Measurements from ENCODE around the gene MRPL44. TPM values are rescaled to one million over a fixed set of nuclear protein-coding genes. Genes with fewer than 3 reads are reported as not detected.
A peak's percentile ranks its signal among the peaks of the same experiment; 100 is the strongest.

The MRPL44 gene
- polyA plus RNA-seq, 12 donors: 20.4 to 43.6 (median 27.7) TPM; not detected in 1

DNA sequence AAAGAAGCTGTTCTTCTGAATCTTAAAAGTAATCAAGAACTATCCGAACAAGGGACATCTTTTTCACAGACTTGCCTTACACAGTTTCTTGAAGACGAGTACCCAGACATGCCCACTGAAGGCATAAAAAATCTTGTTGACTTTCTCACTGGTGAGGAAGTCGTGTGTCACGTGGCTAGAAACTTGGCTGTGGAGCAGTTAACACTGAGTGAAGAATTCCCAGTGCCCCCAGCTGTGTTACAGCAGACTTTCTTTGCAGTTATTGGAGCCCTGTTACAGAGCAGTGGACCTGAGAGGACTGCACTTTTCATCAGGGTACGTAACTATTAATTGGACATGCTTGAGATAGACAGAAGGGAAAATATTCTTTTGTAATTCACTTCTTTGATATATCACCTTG is 2.4 kb downstream of the MRPL44 start:
- no peak for DNase-seq

DNA sequence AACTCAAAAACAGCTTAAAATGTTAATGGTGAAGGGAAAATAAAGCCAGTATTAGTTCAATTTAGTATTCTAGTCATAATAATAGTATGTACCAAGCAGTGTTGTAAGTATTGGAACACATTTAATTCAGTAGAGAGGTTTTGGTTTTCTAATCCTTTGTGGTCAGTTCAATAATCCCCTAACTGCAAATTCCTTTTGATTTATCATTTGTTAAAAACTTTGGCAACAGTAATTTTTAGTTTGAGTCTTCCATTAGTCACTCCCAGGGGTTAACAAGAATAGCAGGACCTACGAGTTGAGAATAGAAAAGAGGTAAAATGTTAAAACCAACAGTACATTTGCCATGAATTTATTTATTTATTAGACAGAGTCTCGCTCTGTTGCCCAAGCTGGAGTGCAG is 10.7 kb downstream of the MRPL44 start:
- DNase-seq: no peak

DNA sequence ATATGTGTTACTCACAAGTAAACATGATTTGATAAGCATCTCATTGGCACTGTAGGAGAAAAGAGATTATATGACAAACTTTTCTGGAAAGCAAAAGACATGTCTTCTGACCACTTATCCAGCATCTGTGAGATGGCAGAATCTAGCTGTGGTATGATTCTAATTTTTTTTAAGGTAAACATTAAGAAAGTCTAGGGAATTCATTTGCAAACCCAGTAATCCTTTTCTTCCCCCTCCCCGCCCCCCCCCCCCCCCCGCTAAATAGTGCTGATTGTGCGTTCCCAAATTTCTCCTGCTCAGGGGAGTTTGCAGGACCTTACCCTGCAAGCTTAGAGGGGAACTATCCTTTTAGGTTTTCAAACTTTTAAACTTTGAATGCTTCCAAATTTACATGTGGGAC is 12.1 kb downstream of the MRPL44 start:
- no peak for DNase-seq

DNA sequence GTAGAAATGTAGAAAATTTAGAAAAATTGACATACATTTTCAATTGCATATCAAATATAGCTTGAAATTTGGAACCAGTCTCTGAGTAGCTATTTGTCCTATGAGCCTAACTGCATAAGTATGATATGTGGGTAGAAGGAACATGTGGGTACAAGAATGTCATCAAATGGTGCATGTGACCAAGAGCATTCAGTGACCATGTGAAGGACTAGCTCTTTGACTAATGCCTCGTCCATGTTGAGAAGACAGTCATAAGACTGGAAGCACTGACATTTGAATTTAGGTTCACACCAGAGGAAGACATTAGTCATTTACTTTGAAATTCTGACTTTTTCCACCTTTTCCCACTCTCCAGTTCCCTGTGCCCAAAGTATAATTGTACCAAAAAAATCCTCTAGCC is 12.6 kb downstream of the MRPL44 start:
- no peak for DNase-seq

DNA sequence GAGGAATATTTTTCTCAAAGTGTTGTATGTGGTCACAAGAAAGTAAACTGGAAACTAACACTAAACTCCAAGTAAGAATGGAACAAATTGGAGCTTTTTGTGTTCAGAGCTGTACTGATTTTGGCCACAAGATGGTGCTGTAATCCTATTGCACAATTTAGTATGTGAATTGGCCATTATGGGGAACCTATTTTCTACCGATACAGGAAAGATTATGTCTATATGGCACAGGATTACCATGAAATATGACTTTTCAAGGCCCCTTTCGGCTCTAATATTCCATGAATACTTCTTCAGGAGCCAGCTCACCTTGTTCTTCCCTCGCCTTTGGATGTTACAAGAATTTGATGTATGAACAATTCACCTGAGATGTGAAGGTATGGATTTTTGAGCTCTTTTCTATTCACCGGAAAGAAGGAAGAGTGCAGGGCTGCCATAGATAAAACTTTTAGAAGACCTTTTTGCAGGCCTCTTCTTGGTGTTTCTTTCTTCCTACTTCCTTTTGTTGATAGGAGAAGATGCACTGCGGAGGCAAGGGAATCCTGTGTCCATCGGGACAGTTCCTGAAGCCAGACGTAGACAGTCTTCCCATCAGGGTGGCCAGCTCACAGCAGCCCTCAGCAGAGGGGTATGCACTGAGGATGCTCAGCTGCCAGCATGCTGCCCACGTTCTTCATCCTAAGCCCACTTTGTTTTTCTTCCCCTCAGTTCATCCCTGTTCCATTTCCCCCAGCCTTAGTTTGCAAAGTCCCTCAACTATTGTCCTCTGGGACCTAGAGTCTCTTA is 13.3 kb downstream of the MRPL44 start:
- DNase-seq: peak; percentile 76

DNA sequence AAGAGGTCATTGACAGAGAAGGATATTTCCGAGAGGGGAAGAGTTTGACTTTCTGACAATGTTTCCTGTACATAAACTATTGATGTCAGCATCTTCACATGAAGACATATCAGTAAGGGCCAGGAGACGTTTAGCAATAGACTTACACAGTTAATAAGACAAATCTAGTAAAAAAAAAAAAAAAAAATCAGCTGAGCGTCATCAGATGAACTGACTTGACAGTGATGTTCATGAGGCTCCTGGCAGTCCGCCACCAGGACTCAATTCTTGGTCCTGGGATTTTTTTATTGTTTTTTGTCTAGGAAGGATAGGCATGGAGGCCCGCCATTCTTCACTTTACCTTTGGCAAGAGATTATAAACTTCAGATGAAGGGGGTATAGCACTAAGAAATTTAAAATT is 14.5 kb downstream of the MRPL44 start:
- no peak for DNase-seq

DNA sequence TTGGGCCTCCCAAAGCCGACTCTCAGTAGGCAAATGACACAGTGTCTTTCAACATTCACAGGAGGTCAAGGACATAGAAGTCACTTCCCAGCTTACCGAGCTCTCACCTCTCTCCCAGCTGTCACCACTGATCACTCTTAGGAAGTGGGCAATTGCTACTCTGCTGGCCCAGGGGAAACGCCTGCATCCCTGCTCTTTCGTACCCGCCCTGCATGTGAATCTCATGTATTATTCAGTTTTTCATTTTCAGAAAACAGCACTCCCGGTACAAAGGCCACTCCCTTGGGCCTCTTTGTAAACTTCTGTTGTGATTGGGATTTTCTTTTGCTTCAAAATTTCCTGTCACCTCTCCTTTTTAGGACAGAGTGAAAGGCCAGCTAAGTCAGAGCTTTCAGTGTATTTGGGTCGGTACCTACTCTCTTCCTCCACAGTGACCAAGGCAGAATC is 15.4 kb downstream of the MRPL44 start:
- DNase-seq: no peak

DNA sequence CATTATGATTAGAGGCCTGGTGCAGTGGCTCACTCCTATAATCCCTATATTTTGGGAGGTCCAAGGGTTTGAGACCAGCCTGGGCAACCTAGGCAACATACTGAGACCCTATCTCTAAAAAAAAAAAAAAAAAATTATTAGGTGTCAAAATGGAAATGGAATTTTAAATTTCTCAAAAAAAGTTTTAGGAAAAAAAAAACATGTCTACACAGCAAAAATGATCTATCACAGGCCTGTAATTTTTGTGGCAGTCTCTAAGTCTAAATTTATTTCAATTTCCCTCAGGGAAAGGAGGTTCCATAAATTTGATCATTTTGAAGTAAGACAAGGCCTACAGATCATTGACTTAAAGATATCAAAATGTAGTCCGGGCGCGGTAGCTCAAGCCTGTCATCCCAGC is 16.3 kb downstream of the MRPL44 start:
- no peak for DNase-seq

DNA sequence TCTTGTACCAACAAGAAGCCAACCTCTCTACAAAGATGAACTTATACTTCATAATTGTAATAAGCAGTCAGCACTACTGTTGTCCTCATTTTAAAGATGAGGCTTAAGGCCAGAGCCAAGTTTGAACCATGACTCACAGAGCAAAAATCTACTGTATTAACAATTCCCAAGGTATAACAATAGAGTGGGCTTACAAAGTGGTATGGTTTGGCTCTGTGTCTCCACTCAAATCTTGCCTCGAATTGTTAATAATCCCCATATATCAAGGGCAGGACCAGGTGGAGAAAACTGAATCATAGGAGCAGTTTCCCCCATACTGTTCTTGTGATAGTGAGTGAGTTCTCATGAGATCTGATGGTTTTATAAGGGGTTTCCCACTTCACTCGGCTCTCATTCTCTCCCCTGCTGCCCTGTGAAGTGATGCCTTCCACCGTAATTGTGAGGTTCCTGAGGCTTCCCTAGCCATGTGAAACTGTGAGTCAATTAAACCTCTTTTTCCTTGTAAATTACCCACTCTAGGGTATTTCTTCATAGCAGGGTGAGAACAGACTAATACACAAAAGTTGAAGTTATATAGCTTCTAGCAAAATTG is 19.5 kb downstream of the MRPL44 start:
- no peak for DNase-seq

DNA sequence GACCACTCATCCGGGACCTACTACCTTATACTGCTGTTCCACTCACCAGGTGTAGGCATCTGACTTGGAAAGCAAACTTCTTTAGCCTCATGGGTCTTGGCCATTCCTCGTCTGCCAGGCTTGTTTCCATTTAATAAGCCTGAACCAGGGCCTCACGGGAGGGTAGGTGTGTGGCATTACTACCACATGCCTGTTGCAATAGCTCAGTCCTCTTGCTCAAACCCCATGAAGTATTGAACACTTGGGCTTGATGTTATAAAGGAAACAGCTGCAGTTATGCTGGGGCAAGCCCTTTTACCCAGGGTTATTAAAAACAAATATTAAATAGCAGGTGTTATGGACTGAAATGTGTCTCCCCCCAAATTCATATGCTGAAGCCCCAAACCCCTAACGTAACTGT is 21.2 kb downstream of the MRPL44 start:
- no peak for DNase-seq

DNA sequence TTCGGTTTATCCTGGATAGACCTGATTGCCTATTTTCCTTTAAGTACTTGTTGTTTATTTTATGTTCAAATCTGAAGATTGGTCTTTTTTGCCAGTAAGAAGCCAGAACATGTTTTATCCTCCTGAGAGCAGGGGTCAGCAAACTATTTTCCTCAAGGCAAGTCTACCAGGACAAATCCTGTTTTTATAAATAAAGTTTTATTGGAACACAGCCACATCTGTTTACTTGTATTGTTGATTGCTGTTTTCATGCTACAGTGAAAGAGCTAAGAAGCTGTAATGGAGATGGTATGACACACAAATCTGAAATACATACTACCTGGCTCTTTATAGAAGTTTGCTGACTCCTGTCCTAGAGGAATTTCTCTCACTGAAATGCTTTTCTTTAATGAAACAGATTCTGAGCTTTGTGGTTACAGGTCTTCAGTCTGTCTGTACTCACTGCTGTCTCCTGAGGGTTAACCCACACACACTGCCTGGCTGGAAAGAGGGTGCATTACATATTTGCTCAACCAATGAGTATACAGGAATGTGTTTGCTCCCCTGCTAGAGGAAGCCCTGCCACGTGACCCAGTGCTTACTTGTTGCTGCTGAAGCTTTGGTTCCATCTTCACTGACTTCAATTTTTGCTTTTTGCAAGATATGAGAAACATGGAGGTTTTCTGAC is 22.6 kb downstream of the MRPL44 start:
- no peak for DNase-seq

DNA sequence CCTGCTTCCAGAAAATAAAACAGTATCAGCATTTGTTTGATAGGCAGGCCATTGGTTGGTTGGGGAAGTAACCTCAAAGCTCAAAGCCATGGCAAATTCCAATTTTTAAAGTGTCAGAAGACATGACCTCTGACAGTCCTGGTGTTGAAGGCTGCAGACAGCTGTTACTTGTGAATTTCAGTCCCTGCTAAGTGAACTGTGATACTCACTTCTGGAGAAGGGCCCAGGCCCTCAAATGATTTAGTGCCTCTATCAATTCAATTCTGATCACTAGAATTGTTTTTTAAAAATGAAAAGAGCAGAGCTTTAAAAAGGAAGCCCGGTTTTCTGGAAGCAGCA is 23.1 kb downstream of the MRPL44 start:
- no peak for DNase-seq

DNA sequence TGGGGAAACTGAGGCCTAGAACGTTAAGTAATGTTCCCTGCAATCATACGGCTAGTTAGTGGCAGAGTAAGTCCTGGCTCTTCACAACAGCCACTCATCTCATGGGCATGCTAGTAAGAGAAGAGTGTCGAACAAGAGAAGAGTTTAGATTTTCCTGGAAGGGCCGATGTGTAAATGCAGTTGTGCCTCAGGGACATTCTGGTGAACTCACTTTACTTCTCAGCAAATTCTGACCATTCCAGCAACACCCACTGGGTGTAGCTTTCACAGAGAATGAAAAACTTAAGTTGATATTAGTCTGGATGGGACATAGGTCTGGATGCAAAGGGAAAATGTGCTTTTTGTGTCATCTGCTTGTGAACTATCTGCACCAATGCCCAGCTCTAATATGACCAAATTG is 23.5 kb downstream of the MRPL44 start:
- DNase-seq: no peak

DNA sequence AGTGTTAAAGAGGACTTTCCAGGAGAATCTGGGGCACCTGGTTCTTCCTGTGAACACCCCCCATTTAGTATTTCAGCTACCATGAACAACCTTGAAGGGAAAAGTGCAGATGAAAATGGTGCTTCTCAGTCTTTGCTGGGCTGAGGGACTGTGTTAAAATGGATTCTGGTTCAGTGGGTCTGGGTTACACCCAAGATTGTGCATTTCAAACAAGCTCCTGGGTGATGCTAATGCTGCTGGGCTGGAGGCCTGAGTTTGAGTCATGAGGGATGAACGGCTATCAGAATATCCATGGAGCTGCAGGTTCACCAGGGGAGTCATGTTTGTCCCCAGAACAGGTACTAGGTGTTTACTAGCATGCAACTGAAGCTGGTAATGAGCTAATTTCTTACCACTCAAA is 24.0 kb downstream of the MRPL44 start:
- DNase-seq: no peak

DNA sequence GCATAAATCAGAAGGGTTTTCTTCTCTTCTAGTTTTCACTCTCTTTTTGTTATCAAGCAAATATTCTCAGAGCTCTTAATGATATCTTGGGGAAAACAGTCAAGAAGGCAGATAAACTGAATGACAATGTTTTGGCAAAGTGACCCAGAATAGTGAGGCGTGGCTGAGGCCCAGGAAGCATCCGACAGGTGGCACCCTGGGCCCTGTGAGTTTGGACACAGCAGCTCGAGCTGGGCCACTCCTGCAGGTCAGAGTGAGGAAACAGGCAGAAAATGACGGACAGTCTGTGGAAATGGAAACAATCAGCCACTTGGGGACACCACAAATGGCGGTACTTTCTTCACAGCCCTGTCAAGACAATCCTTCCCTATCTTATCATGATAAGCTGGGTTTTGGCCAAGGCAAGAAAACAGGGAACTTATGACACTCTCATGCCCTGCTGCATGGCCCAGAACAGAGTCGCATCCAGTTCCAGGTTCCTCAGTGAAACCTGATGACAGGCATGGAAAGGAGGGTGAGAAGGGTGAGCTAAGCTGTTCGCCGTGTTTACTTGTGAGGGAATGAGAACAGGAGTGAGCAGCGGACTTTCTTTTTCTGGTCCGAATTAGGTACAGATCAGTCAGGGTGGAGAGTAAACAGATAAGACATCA is 32.1 kb downstream of the MRPL44 start:
- no peak for DNase-seq

DNA sequence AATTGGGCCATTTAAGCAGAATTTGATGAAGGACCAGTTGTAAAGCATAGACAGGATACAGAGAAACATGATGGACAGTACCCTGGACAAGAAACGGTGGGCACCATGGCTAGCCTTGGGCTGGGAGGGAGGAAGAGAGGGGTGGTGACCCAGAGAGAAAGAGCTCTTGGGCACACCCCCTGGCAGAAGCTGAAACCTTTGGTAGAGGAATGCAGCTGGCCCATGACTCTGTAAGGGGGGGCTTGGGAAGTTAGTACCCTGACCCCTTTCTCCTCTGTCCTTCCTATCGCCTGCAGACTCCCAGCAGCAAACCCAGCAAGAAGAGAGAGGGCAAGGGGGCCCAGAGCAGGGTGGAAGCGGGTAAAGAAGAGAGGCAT is 32.6 kb downstream of the MRPL44 start:
- DNase-seq: no peak

DNA sequence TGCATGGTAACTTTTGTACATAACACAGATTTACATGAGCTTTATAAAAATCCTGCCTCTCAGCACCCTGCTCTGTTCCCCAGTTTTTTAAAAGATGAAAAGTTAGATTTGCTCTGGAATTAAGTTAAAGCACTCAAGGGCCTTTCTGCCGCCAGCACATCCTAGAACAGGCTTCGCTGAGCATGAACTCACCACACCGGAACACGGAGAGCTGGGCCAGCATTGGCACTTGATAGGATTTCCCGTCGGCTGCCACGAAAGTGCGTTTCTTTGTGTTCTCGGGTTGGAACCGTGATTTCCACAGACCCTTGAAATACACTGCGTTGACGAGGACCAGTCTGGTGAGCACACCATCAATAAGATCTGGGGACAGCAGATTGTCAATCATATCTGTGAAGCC is 34.3 kb downstream of the MRPL44 start:
- no peak for DNase-seq

DNA sequence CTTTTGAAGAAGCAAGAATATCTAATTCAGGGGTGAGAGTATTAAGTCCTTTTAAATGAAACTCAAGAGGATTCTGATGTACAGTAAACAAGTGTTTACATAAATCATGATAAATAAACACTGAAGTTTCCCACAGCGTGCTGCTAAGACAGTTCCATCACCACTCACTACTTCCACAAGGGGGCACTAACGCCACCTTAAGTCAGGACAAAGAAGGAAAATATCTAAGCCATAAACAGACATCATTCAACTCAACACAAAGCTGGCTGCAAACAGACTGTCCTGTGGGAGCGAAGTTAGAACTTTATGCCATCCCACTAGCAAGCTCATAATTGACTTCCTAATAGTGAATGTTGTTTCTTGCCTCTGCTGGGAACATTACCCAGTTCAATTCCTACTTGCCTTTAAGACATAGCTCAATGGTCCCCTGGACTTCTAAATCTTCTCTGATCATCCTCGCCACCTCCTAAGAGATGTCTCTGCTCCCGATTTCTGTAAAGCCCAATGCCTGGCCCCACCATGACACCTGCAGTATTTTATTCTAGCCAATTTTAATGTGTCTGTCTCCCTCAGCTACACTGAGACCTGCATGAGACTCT is 36.5 kb downstream of the MRPL44 start:
- DNase-seq: peak; percentile 81

DNA sequence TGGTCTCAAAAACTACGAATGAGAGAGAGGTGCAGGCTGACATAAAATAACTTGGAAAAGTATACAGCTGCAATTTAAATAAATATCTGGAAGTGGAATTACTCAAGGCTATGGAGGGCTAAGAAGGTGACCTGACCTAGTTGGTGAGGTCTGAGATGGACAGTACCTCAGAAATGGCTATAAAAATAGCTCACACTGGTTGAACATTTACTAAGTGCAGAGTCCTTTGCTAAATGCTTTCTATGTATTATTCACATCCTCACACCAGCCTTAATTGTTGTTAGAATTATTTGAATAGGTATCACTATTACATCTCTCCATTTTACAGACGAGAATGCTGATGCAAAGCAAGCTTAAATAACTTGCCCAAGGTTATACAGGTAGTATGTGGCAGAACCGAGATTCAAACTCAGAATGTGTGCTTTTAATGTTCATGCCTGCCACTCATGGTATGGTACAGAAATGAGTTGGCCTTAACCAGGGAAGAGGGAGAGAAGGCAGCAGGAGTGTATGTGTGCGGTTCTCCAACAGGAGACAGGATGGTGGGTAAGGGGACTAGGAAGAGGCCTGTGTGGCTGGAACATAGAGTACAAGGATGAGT is 37.4 kb downstream of the MRPL44 start:
- no peak for DNase-seq

DNA sequence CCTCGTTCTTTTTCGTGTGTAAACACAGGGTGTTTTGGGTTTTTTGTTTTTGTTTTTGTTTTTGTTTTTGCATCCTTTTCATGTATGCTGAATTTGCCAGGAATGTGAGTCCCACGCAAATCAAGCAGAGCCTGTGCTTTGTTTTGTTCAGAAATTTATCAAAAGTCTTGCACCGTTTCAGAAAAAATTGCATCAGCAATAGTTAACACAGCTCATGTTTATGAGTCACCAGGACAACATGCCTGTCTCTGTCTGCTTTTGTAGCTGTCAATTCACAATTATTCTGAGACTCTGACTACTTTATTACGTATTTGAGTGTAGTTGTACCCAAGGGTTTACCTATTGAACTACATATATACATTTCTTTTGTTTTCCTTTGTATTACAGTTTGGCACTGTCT is 38.3 kb downstream of the MRPL44 start:
- no peak for DNase-seq

DNA sequence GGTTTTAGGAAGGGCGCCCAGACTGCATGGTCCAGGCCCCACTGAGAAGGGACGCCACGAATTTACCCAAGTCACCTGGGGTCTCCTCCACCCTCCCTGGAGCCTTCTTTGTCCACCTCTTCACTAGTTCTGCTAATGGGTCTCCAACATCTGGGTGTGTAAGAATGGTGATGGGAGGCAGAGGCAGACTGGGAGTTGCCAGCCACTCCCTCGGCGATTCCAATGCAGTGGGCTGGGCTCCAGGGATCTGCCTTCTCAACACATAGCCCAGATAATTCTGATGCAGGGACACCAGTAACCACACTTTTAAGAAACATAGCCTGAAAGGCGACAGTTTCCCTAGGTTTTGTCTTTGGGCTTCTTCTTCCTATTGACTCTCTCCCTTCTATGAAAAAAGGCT is 39.1 kb downstream of the MRPL44 start:
- no peak for DNase-seq

DNA sequence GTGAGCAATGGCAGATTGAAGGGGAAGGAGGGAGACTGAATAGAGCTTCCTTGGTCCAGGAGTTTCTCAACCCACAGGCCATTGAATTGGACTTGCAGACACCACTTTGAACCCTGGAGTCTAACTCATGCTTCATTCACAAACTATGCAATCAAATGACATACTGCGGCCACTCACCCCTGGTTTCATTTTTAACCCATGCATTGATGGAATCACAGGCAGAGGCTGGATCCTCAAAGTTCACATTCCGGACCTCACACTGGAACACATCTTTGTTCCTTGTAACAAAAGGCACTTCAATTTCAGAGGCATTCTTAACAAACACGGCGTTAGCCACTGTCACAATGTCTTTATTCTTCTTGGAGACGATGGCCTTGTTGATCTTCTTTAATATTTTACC is 40.7 kb downstream of the MRPL44 start:
- no peak for DNase-seq
